ENCODE data around the gene ZNHIT2.

Gene ZNHIT2

GRCh38 chr11:65107078-65107477 lies 10.4 kb downstream of the ZNHIT2 start:
- no peak for TF ChIP-seq ZBTB7A (IDR thresholded peaks at IDR 0.05; ENCODE audit: low read depth)
- TF ChIP-seq NFIC (IDR thresholded peaks at IDR 0.05): no peak
- TF ChIP-seq EP300 (IDR thresholded peaks at IDR 0.05; ENCODE audit: borderline replicate concordance): no peak
- TF ChIP-seq CREB1 (IDR thresholded peaks at IDR 0.05; ENCODE audit: low read depth): no peak
- no peak for TF ChIP-seq RAD21 (IDR thresholded peaks at IDR 0.05; ENCODE audit: low read depth)
- no peak for TF ChIP-seq CEBPB (IDR thresholded peaks at IDR 0.05)
- TF ChIP-seq, protein P1, sequence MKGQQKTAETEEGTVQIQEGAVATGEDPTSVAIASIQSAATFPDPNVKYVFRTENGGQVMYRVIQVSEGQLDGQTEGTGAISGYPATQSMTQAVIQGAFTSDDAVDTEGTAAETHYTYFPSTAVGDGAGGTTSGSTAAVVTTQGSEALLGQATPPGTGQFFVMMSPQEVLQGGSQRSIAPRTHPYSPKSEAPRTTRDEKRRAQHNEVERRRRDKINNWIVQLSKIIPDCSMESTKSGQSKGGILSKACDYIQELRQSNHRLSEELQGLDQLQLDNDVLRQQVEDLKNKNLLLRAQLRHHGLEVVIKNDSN (IDR thresholded peaks at IDR 0.05): no peak
- TF ChIP-seq TEAD4 (IDR thresholded peaks at IDR 0.05): no peak
- no peak for TF ChIP-seq TCF12 (IDR thresholded peaks at IDR 0.05; ENCODE audit: low read depth)
- no peak for TF ChIP-seq MAX (IDR thresholded peaks at IDR 0.05)
- TF ChIP-seq YY1 (IDR thresholded peaks at IDR 0.05; ENCODE audit: low read depth): no peak

DNA sequence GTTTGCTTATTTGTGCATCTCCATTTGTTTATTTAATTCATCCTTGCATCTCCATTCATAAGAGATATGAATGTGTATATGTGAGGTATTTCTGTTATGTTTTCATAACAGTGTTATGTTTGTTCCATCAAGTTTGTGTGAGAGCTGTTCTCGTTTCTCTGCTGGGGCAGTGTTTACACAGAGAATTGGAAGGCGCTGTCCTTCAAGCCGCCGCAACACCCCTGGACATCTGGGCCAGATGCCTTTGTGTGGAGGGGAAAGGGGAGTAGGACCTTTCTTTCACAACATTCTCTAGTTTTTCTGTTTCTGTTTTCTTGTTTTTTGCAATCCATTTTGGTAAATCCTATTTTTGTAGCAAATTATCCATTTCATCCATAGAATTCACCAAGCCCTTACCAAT lies 12.9 kb downstream of the ZNHIT2 start:
- TF ChIP-seq REST (IDR thresholded peaks at IDR 0.05; ENCODE audit: low read depth) (no peak), TEAD4 (IDR thresholded peaks at IDR 0.05) (no peak), ZBTB7A (IDR thresholded peaks at IDR 0.05; ENCODE audit: low read depth) (no peak), NFIC (IDR thresholded peaks at IDR 0.05) (no peak), CEBPB (IDR thresholded peaks at IDR 0.05) (no peak), YY1 (IDR thresholded peaks at IDR 0.05; ENCODE audit: low read depth) (no peak), FOXM1 (IDR thresholded peaks at IDR 0.05; ENCODE audit: borderline replicate concordance, low read depth) (no peak), EP300 (IDR thresholded peaks at IDR 0.05; ENCODE audit: borderline replicate concordance) (no peak), RAD21 (IDR thresholded peaks at IDR 0.05; ENCODE audit: low read depth) (no peak), EGR1 (IDR thresholded peaks at IDR 0.05) (no peak), CREB1 (IDR thresholded peaks at IDR 0.05; ENCODE audit: low read depth) (no peak), TCF12 (IDR thresholded peaks at IDR 0.05; ENCODE audit: low read depth) (no peak), TAF1 (IDR thresholded peaks at IDR 0.05; ENCODE audit: low read depth) (no peak), MAX (IDR thresholded peaks at IDR 0.05) (no peak)
- TF ChIP-seq, protein P1 (IDR thresholded peaks at IDR 0.05): no peak

- no peak for TF ChIP-seq TAF1 (IDR thresholded peaks at IDR 0.05; ENCODE audit: low read depth)
- no peak for TF ChIP-seq FOXM1 (IDR thresholded peaks at IDR 0.05; ENCODE audit: borderline replicate concordance, low read depth)
- no peak for TF ChIP-seq CREB1 (IDR thresholded peaks at IDR 0.05; ENCODE audit: low read depth)
- TF ChIP-seq EP300 (IDR thresholded peaks at IDR 0.05; ENCODE audit: borderline replicate concordance): no peak
- TF ChIP-seq RAD21 (IDR thresholded peaks at IDR 0.05; ENCODE audit: low read depth): no peak
These were observed 14.0 kb downstream of the ZNHIT2 start for GRCh38 chr11:65103476-65103875.

- TF ChIP-seq RAD21 (IDR thresholded peaks at IDR 0.05; ENCODE audit: low read depth) (no peak), CEBPB (IDR thresholded peaks at IDR 0.05) (no peak), REST (IDR thresholded peaks at IDR 0.05; ENCODE audit: low read depth) (no peak), ZBTB7A (IDR thresholded peaks at IDR 0.05; ENCODE audit: low read depth) (no peak), TEAD4 (IDR thresholded peaks at IDR 0.05) (no peak), TAF1 (IDR thresholded peaks at IDR 0.05; ENCODE audit: low read depth) (no peak), FOXM1 (IDR thresholded peaks at IDR 0.05; ENCODE audit: borderline replicate concordance, low read depth) (no peak), EGR1 (IDR thresholded peaks at IDR 0.05) (no peak), EP300 (IDR thresholded peaks at IDR 0.05; ENCODE audit: borderline replicate concordance) (no peak), TCF12 (IDR thresholded peaks at IDR 0.05; ENCODE audit: low read depth) (no peak)
- TF ChIP-seq, protein P1 (IDR thresholded peaks at IDR 0.05): no peak
These were observed 15.1 kb downstream of the ZNHIT2 start for GRCh38 chr11:65102142-65103095.
